PC-9 (cell line): Measurements from ENCODE around the gene MAGI1. TPM values are rescaled to one million over a fixed set of nuclear protein-coding genes. Genes with fewer than 3 reads are reported as not detected.

Experiments
- BruUV-seq: library from RNA; stranded (reverse); fragments of 400-500 nt; replicated peaks from 2 replicates; lab custom pipeline; 2021; lab: Mats Ljungman, UMichigan
- CTCF ChIA-PET: fragments of 300-600 bp; sonication (Branson Sonifier 250); formaldehyde crosslinking; loops from one replicate; lab custom pipeline; 2022; ENCODE audit warnings: antibody characterized with exemption; lab: Charles Lee
- POLR2A ChIA-PET: fragments of 300-600 bp; sonication (Branson Sonifier 250); formaldehyde crosslinking; loops from one replicate; lab custom pipeline; 2022; ENCODE audit warnings: antibody characterized with exemption; ENCODE audit not compliant: unreplicated experiment; lab: Charles Lee
- DNase-seq, 2 experiments: peaks; one replicate each; pipeline versions ENCODE4 v3.0.0 to v3.0.0-alpha.2; 2015 to 2022; ENCODE audit warnings: mixed read lengths in 1 of 2
- H2AFZ ChIP-seq: fragments of 200-600 bp; sonication (generic); 2 replicates; pipeline ENCODE4 v1.8.1; 2017; ENCODE audit warnings: antibody characterized with exemption
- H3F3A ChIP-seq: fragments of 200-600 bp; sonication (generic); 2 replicates; pipeline ENCODE4 v1.8.1; 2017; ENCODE audit warnings: antibody characterized with exemption, mild to moderate bottlenecking, low read depth; ENCODE audit not compliant: insufficient read depth
- H3K27ac ChIP-seq: fragments of 200-600 bp; sonication (generic); 2 replicates; pipeline ENCODE4 v1.6.1; 2016; ENCODE audit warnings: mixed run types
- H3K27me3 ChIP-seq: fragments of 200-600 bp; sonication (generic); 2 replicates; pipeline ENCODE4 v1.6.1; 2016; ENCODE audit warnings: low read depth, mixed run types; ENCODE audit not compliant: insufficient read depth
- H3K36me3 ChIP-seq: fragments of 200-600 bp; sonication (generic); 2 replicates; pipeline ENCODE4 v1.6.1; 2016; ENCODE audit warnings: low read depth, mixed run types
- H3K4me1 ChIP-seq: fragments of 200-600 bp; sonication (generic); replicated peaks from 2 replicates; pipeline ENCODE4 v1.6.1; 2016; ENCODE audit warnings: mixed run types; ENCODE audit not compliant: insufficient read depth
- H3K4me2 ChIP-seq: fragments of 200-600 bp; sonication (generic); 2 replicates; pipeline ENCODE4 v1.6.1; 2017; ENCODE audit warnings: mixed run types
- H3K4me3 ChIP-seq: fragments of 200-600 bp; sonication (generic); 2 replicates; pipeline ENCODE4 v1.6.1; 2016; ENCODE audit warnings: mixed run types
- H3K79me2 ChIP-seq: fragments of 200-600 bp; sonication (generic); 2 replicates; pipeline ENCODE4 v1.6.1; 2017; ENCODE audit warnings: low read depth, mixed run types
- H3K9me2 ChIP-seq: fragments of 200-600 bp; sonication (generic); 2 replicates; pipeline ENCODE4 v1.8.1; 2017; ENCODE audit warnings: mild to moderate bottlenecking; ENCODE audit not compliant: insufficient read depth
- H3K9me3 ChIP-seq: fragments of 200-600 bp; sonication (generic); 2 replicates; pipeline ENCODE4 v1.8.1; 2016; ENCODE audit warnings: low read depth; ENCODE audit not compliant: insufficient read depth
- H4K20me1 ChIP-seq: fragments of 200-600 bp; sonication (generic); 2 replicates; pipeline ENCODE4 v1.8.1; 2017; ENCODE audit not compliant: insufficient read depth
- CTCF ChIP-seq: fragments of 200-600 bp; sonication (generic); conservative IDR thresholded peaks from 2 replicates; pipeline ENCODE4 v1.6.1; 2017; ENCODE audit warnings: mixed run types, antibody characterized with exemption, mild to moderate bottlenecking, moderate library complexity
- EZH2 ChIP-seq: fragments of 200-600 bp; sonication (generic); IDR thresholded peaks from 2 replicates; pipeline ENCODE4 v1.8.0; 2017; ENCODE audit warnings: antibody characterized with exemption, low read depth
- intact Hi-C: fragments of 100-400 bp; cut with micrococcal nuclease; formaldehyde crosslinking; loops from one replicate; pipeline ENCODE4 v1.10.0; 2022; ENCODE audit not compliant: unreplicated experiment
- total RNA-seq: library from RNA; stranded (reverse); gene quantifications from 2 replicates; pipeline ENCODE4 v1.2.3, GENCODE V29; 2021

MAGI1 gene
- total RNA-seq, 1 experiment from 2014 or later, result 23.3 TPM

- 0 out of 2 replicates have a peak, but pooled peaks cover 6% of the 10 kb centered on the region for H3K79me2 ChIP-seq
- ChIA-PET CTCF (no interaction called here), POLR2A (no interaction called here)
- no peaks in the 10 kb centered on the region for H3K36me3 ChIP-seq
- no peak overlapping the region for H2AFZ ChIP-seq
- no peaks in the 10 kb centered on the region for H3K9me2 ChIP-seq
- 0 out of 2 replicates have a peak, but pooled peaks cover 6% of the 10 kb centered on the region for H3F3A ChIP-seq
- no peaks in the 10 kb centered on the region for H3K27me3 ChIP-seq
- no peak for DNase-seq
- H3K4me3 ChIP-seq, result no peak overlapping the region
- BruUV-seq, result no TSS peak
- H3K27ac ChIP-seq, result peak overlapping the region; percentile 80; the same call in 1 of the 2 replicates
- H3K9me3 ChIP-seq, result no peaks in the 10 kb centered on the region
- TF ChIP-seq EZH2, result no peak
- no peak for TF ChIP-seq CTCF
- peaks cover 31% of the 10 kb centered on the region for H3K4me1 ChIP-seq
- intact Hi-C loops, result no loop called here
- peak overlapping the region; percentile 56; the same call in 1 of the 2 replicates for H3K4me2 ChIP-seq
- no peaks in the 10 kb centered on the region for H4K20me1 ChIP-seq
Measured at GRCh38 chr3:65576228-65576627, 462.5 kb downstream of the MAGI1 start.

- no peaks in the 10 kb centered on the region for H4K20me1 ChIP-seq
- H3K27ac ChIP-seq, result peak overlapping the region; percentile 80
- DNase-seq, result peak in 1 of 2 experiments; percentile 91
- intact Hi-C loops, result no loop called here
- ChIA-PET POLR2A (no interaction called here), CTCF (no interaction called here)
- H2AFZ ChIP-seq, result no peak overlapping the region
- no peaks in the 10 kb centered on the region for H3K27me3 ChIP-seq
- H3K36me3 ChIP-seq, result no peaks in the 10 kb centered on the region
- H3K4me2 ChIP-seq, result peak overlapping the region; percentile 56
- peaks cover 31% of the 10 kb centered on the region for H3K4me1 ChIP-seq
- BruUV-seq, result no TSS peak
- 0 out of 2 replicates have a peak, but pooled peaks cover 6% of the 10 kb centered on the region for H3F3A ChIP-seq
- H3K79me2 ChIP-seq, result 0 out of 2 replicates have a peak, but pooled peaks cover 6% of the 10 kb centered on the region
- TF ChIP-seq EZH2 (no peak), CTCF (no peak)
- no peak overlapping the region for H3K4me3 ChIP-seq
- H3K9me3 ChIP-seq, result no peaks in the 10 kb centered on the region
- H3K9me2 ChIP-seq, result no peaks in the 10 kb centered on the region
Measured at GRCh38 chr3:65575376-65575840, 463.3 kb downstream of the MAGI1 start.

- POLR2A ChIA-PET, result no interaction called here
- no peak for DNase-seq
- Histone ChIP-seq H3K36me3 (no peaks in the 10 kb centered on the region), H4K20me1 (no peaks in the 10 kb centered on the region), H3K27ac (no peak overlapping the region), H3F3A (0 out of 2 replicates have a peak, but pooled peaks cover 6% of the 10 kb centered on the region), H3K9me3 (no peaks in the 10 kb centered on the region), H3K79me2 (0 out of 2 replicates have a peak, but pooled peaks cover 6% of the 10 kb centered on the region), H3K9me2 (no peaks in the 10 kb centered on the region), H3K27me3 (no peaks in the 10 kb centered on the region), H2AFZ (no peak overlapping the region), H3K4me2 (no peak overlapping the region), H3K4me1 (peaks cover 31% of the 10 kb centered on the region), H3K4me3 (no peak overlapping the region)
- intact Hi-C loops, result no loop called here
- BruUV-seq, result no TSS peak
- CTCF ChIA-PET, result no interaction called here
- TF ChIP-seq CTCF, result no peak
- TF ChIP-seq EZH2, result no peak
Measured at GRCh38 chr3:65573548-65574116, 465.1 kb downstream of the MAGI1 start.
